ENCODE data around the gene CT45A8.
"Not testable (repeated sequence)": the region's sequence is repeated elsewhere in the genome, so short reads cannot be mapped to it uniquely, and the experiment has no call there.

The CT45A8 gene

DNA sequence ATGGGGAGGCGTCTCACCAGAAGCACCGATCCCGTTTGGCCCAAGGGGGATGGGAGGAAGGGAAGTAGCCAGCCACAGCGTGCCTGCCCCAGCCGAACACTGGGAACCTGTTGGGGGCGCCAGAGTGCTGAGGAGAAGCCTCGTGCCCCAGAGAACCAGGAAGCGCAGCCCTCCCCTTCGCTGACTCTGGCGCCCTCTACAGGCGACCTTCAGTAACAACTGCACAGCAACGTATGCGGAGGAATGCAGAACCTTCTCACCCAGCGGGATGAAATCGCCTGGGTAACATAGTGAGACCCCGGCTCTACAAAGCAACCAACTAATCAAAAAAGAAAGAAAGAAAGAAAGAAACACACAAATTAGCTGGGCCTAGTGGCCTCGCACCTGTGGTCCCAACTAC lies 17.2 kb downstream of the CT45A8 start, which contains the start of gene CT45A7:
CT45A7 (minus strand) TSS at position 101 of the 400 bp plus-strand sequence. CDS start 3,747 bp downstream, outside the sequence.
- TF ChIP-seq SIN3A (IDR thresholded peaks at IDR 0.05; ENCODE audit: borderline replicate concordance, insufficient read depth, low read length); POLR2AphosphoS5 (IDR thresholded peaks at IDR 0.05; ENCODE audit: low read depth, low read length): not testable (repeated sequence)
- TF ChIP-seq, protein P1, sequence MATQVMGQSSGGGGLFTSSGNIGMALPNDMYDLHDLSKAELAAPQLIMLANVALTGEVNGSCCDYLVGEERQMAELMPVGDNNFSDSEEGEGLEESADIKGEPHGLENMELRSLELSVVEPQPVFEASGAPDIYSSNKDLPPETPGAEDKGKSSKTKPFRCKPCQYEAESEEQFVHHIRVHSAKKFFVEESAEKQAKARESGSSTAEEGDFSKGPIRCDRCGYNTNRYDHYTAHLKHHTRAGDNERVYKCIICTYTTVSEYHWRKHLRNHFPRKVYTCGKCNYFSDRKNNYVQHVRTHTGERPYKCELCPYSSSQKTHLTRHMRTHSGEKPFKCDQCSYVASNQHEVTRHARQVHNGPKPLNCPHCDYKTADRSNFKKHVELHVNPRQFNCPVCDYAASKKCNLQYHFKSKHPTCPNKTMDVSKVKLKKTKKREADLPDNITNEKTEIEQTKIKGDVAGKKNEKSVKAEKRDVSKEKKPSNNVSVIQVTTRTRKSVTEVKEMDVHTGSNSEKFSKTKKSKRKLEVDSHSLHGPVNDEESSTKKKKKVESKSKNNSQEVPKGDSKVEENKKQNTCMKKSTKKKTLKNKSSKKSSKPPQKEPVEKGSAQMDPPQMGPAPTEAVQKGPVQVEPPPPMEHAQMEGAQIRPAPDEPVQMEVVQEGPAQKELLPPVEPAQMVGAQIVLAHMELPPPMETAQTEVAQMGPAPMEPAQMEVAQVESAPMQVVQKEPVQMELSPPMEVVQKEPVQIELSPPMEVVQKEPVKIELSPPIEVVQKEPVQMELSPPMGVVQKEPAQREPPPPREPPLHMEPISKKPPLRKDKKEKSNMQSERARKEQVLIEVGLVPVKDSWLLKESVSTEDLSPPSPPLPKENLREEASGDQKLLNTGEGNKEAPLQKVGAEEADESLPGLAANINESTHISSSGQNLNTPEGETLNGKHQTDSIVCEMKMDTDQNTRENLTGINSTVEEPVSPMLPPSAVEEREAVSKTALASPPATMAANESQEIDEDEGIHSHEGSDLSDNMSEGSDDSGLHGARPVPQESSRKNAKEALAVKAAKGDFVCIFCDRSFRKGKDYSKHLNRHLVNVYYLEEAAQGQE (IDR thresholded peaks at IDR 0.05; ENCODE audit: insufficient read depth in 1 of 2, low read depth in 2 of 2, low read length in 2 of 2) = not testable (repeated sequence)

DNA sequence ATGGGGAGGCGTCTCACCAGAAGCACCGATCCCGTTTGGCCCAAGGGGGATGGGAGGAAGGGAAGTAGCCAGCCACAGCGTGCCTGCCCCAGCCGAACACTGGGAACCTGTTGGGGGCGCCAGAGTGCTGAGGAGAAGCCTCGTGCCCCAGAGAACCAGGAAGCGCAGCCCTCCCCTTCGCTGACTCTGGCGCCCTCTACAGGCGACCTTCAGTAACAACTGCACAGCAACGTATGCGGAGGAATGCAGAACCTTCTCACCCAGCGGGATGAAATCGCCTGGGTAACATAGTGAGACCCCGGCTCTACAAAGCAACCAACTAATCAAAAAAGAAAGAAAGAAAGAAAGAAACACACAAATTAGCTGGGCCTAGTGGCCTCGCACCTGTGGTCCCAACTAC lies 34.4 kb downstream of the CT45A8 start, which contains the start of gene CT45A2:
CT45A2 (minus strand) TSS at position 101 of the 400 bp plus-strand sequence. CDS start 3,747 bp downstream, outside the sequence.
- not testable (repeated sequence) for TF ChIP-seq FOXP2 (optimal IDR thresholded peaks at IDR 0.05; ENCODE audit: borderline replicate concordance, extremely low read depth, extremely low read length, insufficient read depth); POLR2AphosphoS5 (IDR thresholded peaks at IDR 0.05; ENCODE audit: low read depth, low read length)
- TF ChIP-seq, protein P1 (IDR thresholded peaks at IDR 0.05; ENCODE audit: insufficient read depth in 1 of 2, low read depth in 2 of 2, low read length in 2 of 2) = not testable (repeated sequence)

DNA sequence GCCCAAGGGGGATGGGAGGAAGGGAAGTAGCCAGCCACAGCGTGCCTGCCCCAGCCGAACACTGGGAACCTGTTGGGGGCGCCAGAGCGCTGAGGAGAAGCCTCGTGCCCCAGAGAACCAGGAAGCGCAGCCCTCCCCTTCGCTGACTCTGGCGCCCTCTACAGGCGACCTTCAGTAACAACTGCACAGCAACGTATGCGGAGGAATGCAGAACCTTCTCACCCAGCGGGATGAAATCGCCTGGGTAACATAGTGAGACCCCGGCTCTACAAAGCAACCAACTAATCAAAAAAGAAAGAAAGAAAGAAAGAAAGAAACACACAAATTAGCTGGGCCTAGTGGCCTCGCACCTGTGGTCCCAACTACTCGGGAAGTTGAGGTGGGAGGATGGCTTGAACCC lies 51.7 kb downstream of the CT45A8 start, which contains the start of gene CT45A6:
CT45A6 (minus strand) TSS at position 101 of the 400 bp plus-strand sequence. CDS start 3,794 bp downstream, outside the sequence.
- not testable (repeated sequence) for TF ChIP-seq TAF1, SIN3A (IDR thresholded peaks at IDR 0.05; ENCODE audit: borderline replicate concordance, insufficient read depth, low read length)
- TF ChIP-seq, protein P1 (IDR thresholded peaks at IDR 0.05; ENCODE audit: insufficient read depth in 1 of 2, low read depth in 2 of 2, low read length in 2 of 2) = not testable (repeated sequence)
